Left hindlimb (tissue), 1 donor: ENCODE measurements around the gene ONECUT1.

ENCODE experiments used
- DNase-seq: peaks from one replicate; pipeline ENCODE4 v3.0.0-alpha.2; 2018

The ONECUT1 gene

DNA sequence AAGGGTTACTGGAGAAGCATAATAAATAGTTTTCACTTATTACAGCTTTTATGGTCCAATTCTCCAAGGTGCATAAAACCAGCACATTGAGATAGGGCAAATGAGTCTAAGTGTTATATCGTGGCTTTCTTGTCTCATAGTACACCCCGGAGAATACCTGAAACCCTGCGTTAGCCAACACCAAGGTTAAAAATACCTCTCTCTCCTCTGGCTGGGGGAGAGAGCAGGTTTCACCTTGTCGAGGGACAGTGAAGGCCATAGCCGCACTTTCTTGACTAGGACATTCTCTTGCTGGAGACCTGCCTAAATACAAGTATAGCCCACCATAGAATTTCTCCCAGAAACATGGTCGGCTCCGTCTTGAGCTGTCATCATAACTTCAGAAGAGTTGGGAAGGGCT lies 59.5 kb downstream of the ONECUT1 start:
- DNase-seq = no peak

DNA sequence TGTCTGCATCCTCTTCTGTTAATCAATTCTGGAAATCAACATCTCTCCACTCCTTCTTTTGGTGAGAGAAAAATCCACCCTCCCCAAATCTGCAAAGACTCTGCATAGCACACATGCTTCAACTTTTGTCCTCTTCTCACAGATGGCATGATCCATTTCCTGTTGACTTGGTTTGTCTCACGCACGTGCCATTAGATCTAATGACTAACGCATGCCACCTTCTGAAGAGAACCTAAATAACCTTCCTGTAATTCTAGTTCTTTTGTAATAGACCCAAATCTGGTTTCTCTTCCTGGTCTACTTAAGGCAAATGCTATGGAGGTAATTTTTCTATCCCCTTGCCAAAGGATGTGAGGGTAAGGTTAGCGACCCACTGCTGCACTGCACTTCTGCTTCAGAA lies 60.0 kb downstream of the ONECUT1 start:
- DNase-seq = no peak

DNA sequence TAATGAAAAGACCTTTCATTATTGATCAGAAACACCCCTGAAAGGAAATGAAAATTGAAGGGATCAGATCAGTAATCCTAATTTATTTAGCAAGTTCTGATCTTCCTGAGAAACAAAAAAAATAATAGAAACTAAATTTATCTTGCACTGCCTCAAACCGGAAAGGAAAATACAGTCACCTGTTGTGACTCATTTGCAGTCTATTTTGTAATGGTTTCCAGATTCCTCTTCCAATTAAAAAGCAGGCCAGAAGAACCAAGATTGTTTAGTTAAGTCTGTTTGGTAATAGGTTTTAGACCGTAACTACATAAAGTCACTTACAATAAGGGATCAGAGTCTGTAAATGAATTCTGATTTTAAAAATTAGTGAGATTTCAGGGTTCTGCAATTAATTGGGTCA lies 61.2 kb downstream of the ONECUT1 start:
- no peak for DNase-seq

DNA sequence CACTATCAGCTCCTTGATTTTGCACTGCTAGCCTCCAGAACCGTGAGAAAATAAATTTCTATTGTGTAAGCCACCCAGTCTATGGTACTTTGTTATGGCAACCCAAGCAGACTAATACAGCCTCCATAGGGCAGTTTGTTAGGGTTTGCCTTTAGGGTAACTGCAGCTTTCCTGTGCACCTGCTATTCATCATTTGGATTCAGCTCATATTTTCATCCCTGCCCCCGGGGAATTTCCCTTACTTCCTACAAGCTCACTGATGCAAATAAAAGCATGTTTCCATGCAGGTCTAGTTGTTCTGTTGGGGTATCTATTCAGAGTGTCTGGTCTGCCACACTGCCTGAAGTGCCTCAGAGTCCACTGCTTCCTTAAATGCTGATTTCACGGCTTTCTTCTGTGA lies 62.3 kb downstream of the ONECUT1 start:
- DNase-seq = no peak

DNA sequence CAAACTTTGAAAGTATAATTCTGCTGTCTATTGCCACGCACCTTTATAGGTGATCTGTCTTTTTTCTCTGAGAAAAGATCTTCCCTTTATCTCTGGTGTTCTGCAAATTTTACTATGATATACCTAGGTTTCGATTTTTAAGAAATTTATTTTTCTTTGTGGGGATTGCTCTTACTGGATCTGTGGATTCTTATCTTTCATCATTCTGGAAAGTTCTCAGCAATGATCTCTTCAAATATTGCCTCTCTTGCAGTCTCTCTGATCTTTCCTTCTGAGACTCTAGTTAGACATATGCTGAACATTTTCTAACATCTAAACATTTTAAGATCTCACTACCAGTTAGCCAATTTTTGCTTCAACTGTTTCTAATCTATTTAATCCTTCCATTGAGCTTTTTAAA lies 63.9 kb downstream of the ONECUT1 start:
- no peak for DNase-seq

DNA sequence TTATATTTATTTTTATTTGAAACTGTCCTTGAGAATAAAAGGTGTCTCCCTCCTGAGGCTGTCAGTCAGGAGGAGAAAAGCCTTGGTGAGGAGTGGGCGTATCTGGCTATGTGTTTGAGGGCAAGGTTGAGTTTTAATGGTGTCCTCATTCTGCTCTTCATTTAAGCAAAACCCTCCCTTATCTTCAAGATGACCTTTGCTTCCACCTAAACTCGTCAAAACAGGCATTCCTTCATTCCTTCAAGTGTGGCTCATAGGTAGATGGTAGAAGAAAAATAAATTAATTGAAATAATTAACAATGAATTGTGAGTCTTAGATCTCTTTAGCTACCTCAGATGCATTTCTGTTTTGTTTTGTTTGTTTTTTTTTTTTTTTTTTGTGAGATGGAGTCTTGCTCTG lies 71.6 kb downstream of the ONECUT1 start:
- DNase-seq = no peak

DNA sequence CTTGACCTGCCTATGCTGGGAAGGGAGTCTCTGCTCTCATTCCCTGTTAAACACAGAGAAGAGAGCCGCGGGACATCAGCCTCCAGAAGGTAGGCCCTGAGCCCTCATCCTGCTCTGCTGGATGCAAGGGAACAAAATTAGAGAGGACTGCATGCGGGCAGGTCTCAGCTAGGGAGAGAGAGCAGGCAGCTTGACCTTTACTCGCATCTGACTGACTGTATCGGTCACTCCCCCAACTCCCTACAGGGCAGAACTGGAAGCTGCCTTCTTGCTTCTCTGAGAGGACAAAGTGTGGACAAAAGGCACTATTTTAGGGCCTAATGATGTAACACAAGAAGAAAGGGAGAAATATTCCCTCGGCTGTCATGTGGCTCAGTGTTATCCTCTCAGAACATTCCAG lies 72.2 kb downstream of the ONECUT1 start:
- no peak for DNase-seq

DNA sequence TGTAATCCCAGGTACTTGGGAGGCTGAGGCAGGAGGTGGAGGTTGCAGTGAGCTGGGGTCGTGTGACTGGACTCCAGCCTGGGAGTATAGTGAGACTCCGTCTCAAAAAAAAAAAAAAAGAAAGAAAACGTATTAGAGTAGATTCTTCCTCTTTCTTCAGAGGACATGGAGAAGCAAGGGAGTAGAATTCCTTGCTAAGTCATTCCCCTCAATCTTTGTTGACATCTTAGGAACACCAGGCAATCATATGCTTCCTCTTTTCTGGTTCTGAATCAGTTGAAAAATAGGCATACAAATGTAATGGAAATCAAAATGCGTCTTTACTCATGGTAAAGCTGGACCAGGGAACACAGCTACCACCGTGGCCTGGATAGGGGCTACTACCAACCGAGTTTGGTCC lies 72.7 kb downstream of the ONECUT1 start:
- no peak for DNase-seq

DNA sequence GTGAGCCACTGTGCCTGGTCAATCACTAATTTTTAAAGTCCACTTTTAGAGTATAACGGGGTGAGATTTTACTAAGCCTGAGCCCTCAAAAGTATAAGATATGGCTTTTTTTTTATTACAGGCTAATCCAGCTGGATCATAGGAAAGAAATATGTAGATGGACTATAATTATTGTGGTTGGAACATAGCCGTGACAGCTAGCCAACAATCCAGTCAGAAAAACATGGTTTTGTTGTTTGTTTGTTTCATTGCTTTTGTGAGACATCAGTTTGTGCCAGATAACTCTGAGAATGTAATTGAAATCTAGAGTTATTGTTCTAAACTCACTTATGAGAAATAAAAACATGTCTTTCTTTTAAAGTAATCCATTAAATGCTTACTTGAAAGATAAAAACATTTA lies 73.6 kb downstream of the ONECUT1 start:
- no peak for DNase-seq

DNA sequence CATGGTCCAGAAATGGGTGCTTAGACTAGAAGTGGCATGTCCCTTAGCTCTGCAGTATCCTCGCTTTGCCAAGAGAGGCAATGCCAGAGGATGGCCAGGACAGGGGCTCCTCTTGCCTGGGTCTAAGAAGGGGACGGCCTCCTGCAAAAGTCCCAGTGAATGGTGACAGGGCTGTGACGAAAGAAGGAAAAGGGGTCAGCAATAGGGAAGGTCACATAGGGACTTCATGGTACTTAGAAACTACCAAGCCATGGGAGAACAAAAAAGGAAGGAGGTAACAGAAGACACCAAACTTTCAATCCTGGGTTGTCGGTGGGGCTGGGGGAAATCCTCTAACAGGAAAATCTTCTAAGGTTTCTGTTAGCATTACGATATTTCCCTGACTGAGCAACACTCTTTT lies 74.7 kb downstream of the ONECUT1 start:
- DNase-seq = no peak

DNA sequence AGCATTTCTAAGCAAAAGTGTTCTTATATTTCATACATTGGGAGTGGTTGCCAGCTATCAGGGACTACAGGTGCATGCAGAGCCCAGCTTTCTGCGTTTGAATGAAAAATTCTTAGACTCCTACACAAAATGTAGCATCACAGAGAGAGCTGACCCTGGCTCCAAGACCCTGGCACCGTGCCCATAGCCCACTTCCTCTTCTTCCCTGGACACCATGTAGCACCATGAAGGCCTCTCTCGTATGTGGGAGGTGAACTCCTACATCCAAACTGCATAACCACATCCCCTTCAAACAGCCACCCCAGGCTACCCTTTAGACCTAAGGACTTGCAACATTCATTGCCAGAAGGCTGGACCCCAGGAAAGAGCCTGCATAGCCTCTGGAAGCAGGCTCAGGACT lies 75.2 kb downstream of the ONECUT1 start:
- DNase-seq = no peak

DNA sequence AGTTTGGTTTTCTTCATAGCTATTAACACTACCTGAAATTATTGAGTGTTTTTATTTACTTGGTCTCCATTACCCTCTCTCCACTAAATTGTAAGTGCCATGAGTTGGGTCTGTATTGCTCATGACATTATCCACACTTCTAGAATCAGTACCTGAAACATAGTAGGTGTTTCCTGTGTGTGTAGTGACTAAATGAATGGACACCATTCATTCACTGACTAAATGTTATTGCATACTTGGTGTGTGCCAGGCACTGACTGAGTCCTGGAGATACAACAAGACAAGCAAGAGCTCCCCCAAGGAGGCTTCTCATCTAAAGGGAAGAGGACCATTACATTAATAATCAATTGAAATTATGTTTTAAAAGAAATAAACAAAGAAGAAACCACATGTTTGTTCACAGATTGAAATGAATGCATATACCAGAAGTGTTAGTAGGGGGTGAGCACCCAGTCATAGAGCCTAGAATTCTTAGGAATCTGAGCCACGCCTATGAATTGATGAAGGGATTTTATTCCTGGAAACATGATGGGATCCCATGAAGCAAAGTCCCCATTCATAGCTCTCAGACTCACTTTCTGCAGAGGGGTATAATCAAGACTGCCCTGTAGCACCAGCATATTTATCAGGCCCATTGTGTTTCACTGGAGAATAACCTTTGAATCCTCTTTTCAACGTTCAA lies 79.3 kb downstream of the ONECUT1 start:
- DNase-seq = no peak

DNA sequence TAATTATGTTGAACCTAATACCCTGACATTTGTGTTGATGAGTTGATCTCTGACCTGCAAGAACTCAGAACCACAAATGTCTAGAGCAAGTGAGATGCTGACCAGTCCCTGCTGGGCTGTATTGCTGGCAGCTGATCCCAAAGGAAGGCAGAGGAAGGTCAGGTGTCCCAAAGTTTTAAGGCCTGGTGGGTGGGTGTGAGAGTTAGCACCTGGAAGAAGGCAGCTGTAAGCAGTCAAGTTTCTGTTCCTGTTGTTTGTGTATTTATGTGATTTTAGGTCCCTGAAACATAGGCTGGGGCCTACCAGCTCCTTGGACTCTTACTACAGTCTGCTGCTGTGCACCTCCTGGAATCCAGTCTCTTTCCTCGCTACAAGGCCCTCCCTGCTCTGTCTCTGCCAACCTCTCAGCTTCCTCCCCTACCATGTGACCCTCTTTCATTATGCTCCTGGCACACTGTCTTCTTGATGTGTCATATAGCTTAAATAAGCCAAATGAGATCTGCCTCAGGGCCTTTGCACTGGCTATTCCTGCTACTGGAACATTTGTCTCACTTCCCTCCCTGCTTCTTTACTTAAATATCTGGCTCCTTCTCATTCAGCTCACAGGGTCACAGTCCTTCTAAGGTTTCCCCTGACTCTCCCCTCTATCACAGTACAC lies 80.0 kb downstream of the ONECUT1 start:
- no peak for DNase-seq

DNA sequence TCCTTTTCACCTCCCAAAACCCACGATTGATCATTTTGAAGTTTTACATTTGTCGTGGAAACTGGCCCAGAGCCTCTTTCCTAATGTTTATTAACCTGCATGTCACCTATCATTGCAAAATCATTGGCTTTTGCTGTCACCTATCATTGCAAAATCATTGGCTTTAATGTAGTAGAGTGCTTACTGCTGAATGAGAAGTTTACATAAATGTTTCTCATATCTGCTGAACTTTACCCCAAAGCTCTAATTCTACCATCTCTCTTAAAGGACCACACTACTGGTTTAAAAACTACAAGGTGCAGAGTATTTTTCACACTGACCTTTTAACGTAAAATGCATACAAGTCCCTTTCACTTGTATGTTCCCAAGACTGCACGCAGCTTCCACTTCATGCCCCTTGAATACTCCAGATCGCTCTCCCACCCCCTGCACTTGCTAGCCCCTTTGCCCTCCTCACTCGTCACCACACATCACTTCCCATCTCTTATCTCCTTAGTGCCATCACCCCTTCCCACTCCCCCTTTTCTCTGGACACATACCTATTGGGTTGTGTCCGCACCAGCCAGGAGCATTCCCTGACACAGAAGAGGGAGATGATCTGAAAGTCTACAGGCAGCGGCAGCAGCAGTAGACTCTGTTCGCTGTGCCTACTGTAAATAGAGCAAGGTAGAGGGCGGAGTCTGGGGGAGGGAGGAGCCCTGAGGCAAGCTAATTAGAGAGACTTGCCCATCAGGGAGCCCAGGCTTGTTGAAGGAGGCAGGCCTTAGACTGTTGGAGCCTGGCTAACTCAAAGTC lies 80.8 kb downstream of the ONECUT1 start:
- DNase-seq = no peak
